Stimulated activated CD4-positive, alpha-beta T cell treated with anti-CD3 and anti-CD28 coated beads, TNF-alpha, amount 100 ng/mL, for 24 hours (primary cell): ENCODE measurements around the gene SFTA2.
"Not testable (repeated sequence)": the region's sequence is repeated elsewhere in the genome, so short reads cannot be mapped to it uniquely, and the experiment has no call there.

Source experiments
- DNase-seq, 3 experiments: peaks; one replicate each; pipeline ENCODE4 v3.0.0-alpha.2; 2020; ENCODE audit warnings: low read depth in 3 of 3

Gene SFTA2

DNA sequence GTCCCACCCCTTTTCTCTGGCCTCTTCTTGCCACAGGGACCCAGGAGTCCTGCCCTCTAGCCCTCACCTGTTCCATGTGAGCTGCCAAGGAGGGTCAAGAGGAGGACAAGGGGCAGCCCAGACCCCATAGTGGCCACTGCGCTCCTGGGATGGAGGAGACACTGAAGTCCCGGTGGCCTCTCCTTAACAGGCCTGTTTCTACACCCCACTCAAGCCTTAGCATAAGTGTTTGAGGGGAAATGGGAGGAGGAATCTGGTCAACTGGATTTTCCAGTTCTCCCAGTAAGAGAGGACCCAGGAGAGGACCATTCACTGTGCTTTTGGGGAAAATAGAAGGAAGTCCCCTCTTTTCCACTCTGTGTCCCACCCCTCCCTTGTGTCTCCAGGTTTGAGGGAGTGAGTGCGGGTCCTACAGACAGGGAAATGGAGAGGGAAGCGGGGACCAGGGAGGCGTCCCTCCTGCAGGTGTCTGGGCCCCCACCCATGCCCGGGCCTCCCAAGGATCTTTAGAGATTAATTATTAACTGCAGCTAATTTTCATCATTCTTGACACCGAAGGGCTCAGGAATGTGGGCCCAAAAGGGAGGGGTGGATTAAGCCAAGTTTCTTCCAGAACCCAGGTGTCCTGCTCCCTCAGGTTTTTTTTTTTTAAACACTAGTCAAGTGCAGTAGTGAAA, at the start of gene SFTA2:
SFTA2 (minus strand) TSS at position 202 of the 677 bp plus-strand sequence; CDS start at position 128, 74 bp downstream.
- DNase-seq, result no peak

GRCh38 chr6:30979690-30980089, 47.7 kb upstream of the SFTA2 start:
- no peak for DNase-seq

DNA sequence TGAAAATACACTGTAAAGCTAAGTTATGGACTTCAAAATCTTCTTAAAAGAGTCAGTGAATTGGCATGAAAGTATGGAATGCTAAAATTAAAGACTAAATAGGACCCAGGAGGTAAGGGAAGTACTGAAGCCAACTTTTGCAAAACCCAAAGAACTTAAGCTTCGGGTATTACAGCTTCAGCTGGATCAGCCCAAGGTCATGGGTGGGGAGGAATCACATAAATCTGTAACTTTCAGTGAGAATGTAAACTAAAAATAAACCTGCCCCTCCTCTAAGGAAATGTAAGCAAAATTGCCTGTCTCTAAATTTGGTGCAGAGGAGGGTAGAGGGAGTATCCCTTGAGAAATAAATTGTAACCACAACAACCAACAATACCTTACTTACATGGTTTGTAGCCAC, 47.2 kb upstream of the SFTA2 start:
- DNase-seq, result no peak

DNA sequence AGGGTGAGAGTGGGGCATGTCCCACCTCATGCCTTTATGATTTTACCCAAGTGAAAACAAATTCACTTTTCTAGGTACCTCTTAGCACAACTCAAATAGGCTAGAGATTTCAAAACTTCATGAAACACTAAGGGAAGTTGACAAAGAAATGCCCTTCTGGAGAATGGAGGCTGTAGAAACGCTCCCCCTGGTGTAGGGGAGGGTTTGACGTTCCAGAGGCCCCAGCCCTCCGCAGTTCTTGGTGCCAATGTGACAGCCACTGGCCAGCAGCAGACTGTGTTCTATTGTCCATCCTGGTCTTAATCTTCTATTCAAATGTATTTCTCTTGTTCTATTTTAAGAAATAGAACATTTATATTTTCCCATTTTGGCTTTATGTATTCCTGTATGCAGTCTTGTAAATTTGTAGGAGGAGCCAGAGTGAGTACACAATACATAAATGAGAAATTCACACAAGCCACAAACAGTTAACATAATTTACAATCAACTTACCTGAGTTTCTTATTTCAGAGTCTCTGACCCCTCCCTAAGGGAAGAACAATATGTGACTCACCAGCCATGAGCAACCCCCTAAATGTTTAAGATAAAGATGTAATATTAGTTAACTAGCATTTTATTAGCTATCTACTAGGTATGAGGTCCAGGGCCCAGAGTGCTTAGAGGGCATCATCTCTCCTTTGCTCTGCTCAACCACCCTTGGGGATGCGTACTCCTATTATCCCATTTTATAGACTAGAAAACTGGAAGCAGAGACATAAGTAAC, 42.7 kb upstream of the SFTA2 start:
- DNase-seq, result no peak

- DNase-seq, result no peak
Measured at GRCh38 chr6:30972816-30973215, 40.8 kb upstream of the SFTA2 start.

DNA sequence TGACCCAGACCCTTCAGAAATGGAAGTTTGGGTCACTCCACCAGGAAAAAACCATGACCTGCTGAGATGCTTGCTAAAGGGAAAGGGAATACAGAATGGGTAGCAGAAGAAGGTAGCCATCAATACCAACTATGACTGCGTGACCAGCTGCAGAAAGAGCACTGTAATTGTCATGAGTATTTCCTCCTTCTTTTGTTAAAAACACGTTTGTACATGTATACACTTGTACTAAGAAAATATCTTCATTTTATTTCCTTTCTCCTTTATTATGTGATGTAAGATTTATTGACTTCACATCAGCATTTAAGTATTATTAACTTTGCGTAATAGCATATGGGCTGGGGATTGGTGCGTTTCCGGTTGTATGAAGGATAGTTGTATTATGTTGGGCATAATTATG, 39.0 kb upstream of the SFTA2 start:
- no peak for DNase-seq

DNA sequence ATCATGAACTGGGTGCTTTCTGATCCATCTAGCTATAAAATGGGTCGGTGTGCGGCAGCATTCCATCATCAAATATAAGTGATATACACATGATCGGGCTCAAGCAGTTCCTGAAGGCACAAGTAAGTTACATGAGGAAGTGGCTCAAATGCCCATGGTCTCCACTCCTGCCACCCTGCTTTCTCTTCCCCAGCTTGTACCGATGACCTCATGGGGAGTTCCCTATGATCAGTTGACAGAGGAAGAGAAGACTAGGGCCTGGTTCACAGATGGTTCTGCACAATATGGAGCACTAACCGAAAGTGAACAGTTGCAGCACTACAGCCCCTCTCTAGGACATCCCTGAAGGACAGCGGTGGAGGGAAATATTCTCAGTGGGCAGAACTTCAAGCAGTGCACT, 37.2 kb upstream of the SFTA2 start:
- not testable (repeated sequence) for DNase-seq

GRCh38 chr6:30966154-30966553, 34.2 kb upstream of the SFTA2 start:
- no peak for DNase-seq

DNA sequence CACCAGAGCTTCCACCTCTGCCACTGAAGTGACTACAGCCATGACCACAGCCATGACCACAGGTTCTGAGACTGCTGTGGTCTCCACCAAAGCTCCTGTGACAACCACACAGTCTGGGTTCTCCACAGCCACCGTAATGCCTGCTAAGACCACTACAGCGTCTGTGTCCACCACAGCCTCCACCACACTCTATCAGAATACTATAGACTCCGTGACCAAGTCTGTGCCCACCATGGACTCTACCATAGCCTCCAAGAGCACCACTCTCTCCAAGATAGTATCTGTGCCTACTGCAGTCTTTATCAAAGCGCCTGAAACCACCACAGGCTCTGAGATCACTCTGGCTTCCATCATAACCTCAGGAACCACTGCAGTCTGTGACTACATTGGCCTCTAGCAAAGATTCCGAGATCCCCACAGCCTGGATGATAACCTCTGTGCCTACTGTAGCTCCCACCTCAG, 33.2 kb upstream of the SFTA2 start:
- no peak for DNase-seq

GRCh38 chr6:30964075-30964474, 32.1 kb upstream of the SFTA2 start:
- DNase-seq, result no peak

DNA sequence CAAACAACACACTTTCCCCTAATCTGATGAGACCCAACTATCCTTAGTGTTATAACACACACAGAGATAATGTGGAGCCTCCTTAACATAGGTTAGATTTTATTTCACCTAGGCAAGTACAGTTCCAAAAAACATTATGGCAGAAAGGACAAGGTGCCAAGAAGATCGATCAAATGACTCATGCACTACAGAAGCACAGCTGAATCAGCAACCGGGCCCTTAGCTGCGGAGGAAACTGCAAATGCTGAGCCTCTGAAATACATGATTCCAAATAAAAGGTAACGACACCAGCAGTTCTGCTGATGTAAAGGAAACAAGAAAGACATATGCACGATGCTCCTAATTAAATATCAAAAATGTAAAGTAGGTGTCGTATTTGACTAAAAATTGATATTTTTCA, 31.7 kb upstream of the SFTA2 start:
- DNase-seq, result no peak

- no peak for DNase-seq
Measured at GRCh38 chr6:30962716-30963115, 30.7 kb upstream of the SFTA2 start.

- DNase-seq, result no peak
Measured at GRCh38 chr6:30960907-30961673, 29.1 kb upstream of the SFTA2 start.

DNA sequence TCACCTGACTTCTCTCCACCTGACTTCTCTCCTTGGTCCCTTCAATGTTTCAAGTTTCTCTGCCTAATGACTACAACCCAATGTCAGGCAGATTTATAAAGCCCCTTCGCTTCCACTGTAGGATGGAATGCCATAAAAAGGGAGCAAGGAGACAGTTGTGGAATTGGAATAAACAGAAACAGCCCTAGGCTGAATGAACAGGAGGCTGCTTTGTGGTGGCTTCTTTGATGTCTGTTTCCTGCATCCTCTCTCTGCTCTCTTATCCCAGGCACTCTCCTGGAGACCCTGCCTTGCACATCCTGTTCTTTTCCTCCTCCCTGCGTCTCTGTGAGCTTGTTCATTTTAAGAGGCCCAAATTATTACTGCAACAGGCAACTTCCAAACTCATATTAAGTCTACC, 25.7 kb upstream of the SFTA2 start:
- no peak for DNase-seq

GRCh38 chr6:30955367-30956042, 23.5 kb upstream of the SFTA2 start:
- peak; percentile 46 to 83 (median 64) for DNase-seq

- DNase-seq, result no peak
Measured at GRCh38 chr6:30954631-30955366, 22.8 kb upstream of the SFTA2 start.

DNA sequence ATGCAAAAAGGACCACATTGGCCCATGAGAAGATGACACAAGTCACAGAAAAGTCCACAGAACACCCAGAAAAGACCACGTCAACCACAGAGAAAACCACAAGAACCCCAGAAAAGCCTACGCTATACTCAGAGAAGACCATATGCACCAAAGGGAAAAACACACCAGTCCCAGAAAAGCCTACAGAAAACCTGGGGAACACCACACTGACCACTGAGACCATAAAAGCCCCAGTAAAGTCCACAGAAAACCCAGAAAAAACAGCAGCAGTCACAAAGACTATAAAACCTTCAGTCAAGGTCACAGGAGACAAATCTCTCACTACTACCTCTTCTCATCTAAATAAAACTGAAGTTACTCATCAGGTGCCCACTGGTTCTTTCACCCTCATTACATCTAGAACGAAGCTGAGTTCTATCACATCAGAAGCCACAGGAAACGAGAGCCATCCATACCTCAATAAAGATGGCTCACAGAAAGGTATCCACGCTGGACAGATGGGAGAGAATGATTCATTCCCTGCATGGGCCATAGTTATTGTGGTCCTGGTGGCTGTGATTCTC, 20.0 kb upstream of the SFTA2 start:
- DNase-seq, result no peak

GRCh38 chr6:30948811-30949210, 16.8 kb upstream of the SFTA2 start:
- no peak for DNase-seq

- DNase-seq, result no peak
Measured at GRCh38 chr6:30947231-30947630, 15.3 kb upstream of the SFTA2 start.

DNA sequence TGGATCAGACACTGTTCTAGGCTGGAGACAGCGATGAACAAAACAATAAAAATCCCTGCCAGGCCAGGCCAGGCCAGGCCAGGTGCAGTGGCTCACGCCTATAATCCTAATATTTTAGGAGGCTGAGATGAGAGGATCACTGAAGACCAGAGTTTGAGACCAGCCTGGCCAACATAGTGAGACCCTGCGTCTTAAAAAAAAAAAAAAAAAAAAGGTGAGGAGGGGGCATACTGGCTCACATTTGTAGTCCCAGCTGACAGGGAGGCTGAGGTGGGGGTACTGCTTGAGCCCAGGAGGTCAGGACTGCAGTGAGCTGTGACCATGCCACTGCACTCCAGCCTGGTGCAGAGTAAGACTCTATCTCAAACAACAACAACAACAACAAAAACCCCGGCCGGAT, 13.3 kb upstream of the SFTA2 start:
- no peak for DNase-seq

GRCh38 chr6:30944051-30944450, 12.1 kb upstream of the SFTA2 start:
- no peak for DNase-seq
